HG03520 (cell line): Measurements from ENCODE around the gene RAB3GAP2.
"Not testable (repeated sequence)": the region's sequence is repeated elsewhere in the genome, so short reads cannot be mapped to it uniquely, and the experiment has no call there.

Experiments
- ATAC-seq: cut with Tn5 transposase; IDR thresholded peaks from one replicate; pipeline ENCODE4 v1.9.1; 2021; ENCODE audit warnings: mild to moderate bottlenecking, moderate library complexity; ENCODE audit not compliant: unreplicated experiment

Gene RAB3GAP2

GRCh38 chr1:220151454-220151853 is 120.8 kb downstream of the RAB3GAP2 start:
- no peak for ATAC-seq

GRCh38 chr1:220149742-220150141 is 122.5 kb downstream of the RAB3GAP2 start:
- no peak for ATAC-seq

GRCh38 chr1:220144051-220144450 is 128.2 kb downstream of the RAB3GAP2 start:
- ATAC-seq: no peak

- no peak for ATAC-seq
Measured at GRCh38 chr1:220139966-220140365, 132.3 kb downstream of the RAB3GAP2 start.

GRCh38 chr1:220137019-220137786 is 135.1 kb downstream of the RAB3GAP2 start:
- ATAC-seq: no peak

GRCh38 chr1:220135755-220136154 is 136.5 kb downstream of the RAB3GAP2 start:
- no peak for ATAC-seq

GRCh38 chr1:220129479-220130210 is 142.6 kb downstream of the RAB3GAP2 start:
- no peak for ATAC-seq

GRCh38 chr1:220127076-220127475 is 145.2 kb downstream of the RAB3GAP2 start:
- ATAC-seq: no peak

GRCh38 chr1:220124542-220124941 is 147.7 kb downstream of the RAB3GAP2 start:
- ATAC-seq: no peak

GRCh38 chr1:220123889-220124288 is 148.4 kb downstream of the RAB3GAP2 start:
- no peak for ATAC-seq

GRCh38 chr1:220123066-220123465 is 149.2 kb downstream of the RAB3GAP2 start:
- ATAC-seq: no peak

GRCh38 chr1:220121791-220122530 is 150.3 kb downstream of the RAB3GAP2 start:
- ATAC-seq: no peak

- no peak for ATAC-seq
Measured at GRCh38 chr1:220119043-220119512, 153.2 kb downstream of the RAB3GAP2 start.

- ATAC-seq: peak; percentile 73
Measured at GRCh38 chr1:220113136-220113695, 159.0 kb downstream of the RAB3GAP2 start.

- ATAC-seq: not testable (repeated sequence)
Measured at GRCh38 chr1:220112600-220112999, 159.7 kb downstream of the RAB3GAP2 start.

- ATAC-seq: not testable (repeated sequence)
Measured at GRCh38 chr1:220110473-220110872, 161.8 kb downstream of the RAB3GAP2 start.

- no peak for ATAC-seq
Measured at GRCh38 chr1:220099826-220100225, 172.4 kb downstream of the RAB3GAP2 start.
